Embryonic facial prominence (tissue), 1 donor: Measurements from ENCODE around the gene B4GAT1.

ENCODE experiments used
- DNase-seq: peaks from one replicate; pipeline ENCODE4 v3.0.0-alpha.2; 2016; ENCODE audit errors: extremely low spot score

The B4GAT1 gene

GRCh38 chr11:66309475-66309874, 38.0 kb downstream of the B4GAT1 start:
- DNase-seq = no peak

GRCh38 chr11:66302656-66303055, 44.8 kb downstream of the B4GAT1 start:
- DNase-seq = no peak

- no peak for DNase-seq
Observed at GRCh38 chr11:66299186-66299585, 48.2 kb downstream of the B4GAT1 start.

- DNase-seq = no peak
Observed at GRCh38 chr11:66297610-66298009, 49.8 kb downstream of the B4GAT1 start.
